GM21381 (cell line): ENCODE measurements around the gene DPP10.

Experiments
- ATAC-seq: cut with Tn5 transposase; IDR thresholded peaks from one replicate; pipeline ENCODE4 v1.9.1; 2021; ENCODE audit warnings: mild to moderate bottlenecking, moderate library complexity; ENCODE audit not compliant: unreplicated experiment

DPP10 gene

GRCh38 chr2:114580691-114581090, 138.2 kb downstream of the DPP10 start:
- ATAC-seq: no peak

GRCh38 chr2:114598329-114598728, 155.9 kb downstream of the DPP10 start:
- ATAC-seq: no peak

GRCh38 chr2:114609203-114609602, 166.8 kb downstream of the DPP10 start:
- no peak for ATAC-seq

DNA sequence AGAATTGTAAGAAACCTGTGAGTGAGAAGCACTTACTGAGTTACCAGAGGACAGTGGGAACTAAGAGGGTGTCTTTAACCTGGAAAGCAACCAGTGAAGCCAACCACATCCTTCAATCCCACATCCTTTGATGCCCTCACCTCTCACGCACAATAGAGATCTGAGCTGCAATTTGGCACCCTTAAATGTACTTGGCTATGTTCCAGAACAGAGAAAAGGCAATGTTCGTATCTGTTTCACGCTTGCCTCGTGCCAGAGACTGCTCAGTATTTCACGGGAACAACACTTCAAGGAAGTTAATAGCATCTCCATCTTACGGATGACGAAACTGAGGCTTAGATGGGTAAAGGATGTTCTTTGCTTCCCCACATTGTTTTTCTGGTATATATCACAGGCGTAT, 167.4 kb downstream of the DPP10 start:
- no peak for ATAC-seq

DNA sequence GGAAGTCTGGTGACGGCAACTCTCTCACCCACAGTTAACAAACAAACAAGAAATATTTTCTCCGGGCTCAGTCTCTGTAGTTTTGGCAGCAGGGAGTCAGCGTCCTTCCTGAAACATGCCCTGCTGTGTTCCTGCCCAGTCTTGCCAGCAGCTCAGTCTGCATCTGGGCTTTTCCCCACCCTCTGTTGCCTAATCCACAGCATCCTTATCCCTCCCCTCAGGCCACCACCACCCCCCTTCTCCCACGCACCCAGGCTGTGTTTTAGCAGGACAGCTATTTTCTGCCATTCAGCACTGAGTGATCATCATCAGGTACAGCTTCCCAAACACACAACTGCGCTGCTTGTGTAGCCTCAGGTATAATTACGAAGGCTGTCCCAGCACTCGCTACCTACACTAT, 168.2 kb downstream of the DPP10 start:
- ATAC-seq: no peak

GRCh38 chr2:114614592-114614991, 172.2 kb downstream of the DPP10 start:
- no peak for ATAC-seq

GRCh38 chr2:114628481-114628880, 186.0 kb downstream of the DPP10 start:
- ATAC-seq: no peak

DNA sequence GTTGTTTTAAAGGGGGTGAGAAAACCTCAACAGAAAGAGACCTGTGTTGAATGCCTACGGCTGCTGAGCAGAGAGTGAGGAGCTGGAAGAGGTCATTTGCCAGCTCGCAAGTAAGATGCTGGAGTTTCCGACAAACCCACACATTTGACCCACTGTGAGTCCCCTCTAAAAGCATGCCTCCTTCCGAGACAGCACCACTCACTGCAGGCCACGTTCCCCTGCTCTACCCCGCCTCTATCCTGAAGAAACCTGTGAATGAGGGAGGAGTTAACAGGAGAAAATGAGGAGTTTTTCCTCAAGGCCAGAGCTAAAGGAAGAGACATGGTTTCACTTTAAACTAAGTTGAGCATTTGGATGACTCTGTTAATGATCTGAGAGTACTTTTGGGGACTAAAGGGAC, 188.7 kb downstream of the DPP10 start:
- no peak for ATAC-seq

DNA sequence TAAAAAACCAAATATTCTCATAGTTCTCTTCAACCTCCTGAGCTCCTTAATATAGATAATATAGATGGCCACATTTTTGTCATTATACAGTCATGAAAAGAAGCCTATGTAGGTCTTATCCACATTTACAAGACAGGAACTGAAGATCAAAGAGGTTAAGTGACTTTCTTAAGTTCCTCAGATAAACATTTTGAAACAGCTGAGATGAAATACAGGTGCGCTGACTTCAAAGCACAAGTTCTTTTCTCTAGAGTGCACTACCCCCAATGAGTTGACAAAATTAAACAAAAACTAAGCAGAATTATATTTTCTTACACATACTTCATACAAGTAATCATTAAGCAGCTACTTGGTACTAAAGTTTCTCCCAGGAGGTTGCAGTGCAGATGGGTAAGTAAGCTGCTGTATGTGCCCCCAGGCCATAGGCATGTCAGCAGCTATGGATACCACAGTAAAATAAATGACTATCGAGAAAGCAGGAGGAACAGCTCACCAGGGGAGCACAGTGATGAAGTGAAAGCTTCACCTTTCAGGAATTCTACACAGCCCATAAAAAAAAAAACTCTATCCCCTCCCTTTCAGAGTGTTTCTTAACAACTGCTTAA, 199.8 kb downstream of the DPP10 start:
- no peak for ATAC-seq

- ATAC-seq: no peak
Measured at GRCh38 chr2:114642988-114643553, 200.6 kb downstream of the DPP10 start.

DNA sequence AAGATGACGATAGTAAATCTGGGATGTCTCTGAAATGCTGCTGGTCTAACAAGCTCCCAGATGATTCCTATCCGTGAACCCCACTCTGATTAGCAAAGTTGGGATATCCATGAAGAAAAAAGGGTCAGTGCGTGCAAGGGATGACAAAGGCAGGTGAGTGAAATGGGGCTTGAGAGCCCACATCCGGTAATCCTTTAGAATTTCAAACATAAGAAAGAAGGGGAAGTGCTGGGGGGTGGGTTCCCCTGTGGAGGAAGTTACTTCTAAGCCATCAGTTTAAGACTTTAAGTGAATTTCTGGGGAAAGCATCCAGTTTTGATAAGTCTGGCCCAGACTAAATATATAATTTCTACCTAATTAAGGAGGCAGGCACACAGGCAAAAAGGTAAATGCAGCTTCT, 209.5 kb downstream of the DPP10 start:
- ATAC-seq: no peak

DNA sequence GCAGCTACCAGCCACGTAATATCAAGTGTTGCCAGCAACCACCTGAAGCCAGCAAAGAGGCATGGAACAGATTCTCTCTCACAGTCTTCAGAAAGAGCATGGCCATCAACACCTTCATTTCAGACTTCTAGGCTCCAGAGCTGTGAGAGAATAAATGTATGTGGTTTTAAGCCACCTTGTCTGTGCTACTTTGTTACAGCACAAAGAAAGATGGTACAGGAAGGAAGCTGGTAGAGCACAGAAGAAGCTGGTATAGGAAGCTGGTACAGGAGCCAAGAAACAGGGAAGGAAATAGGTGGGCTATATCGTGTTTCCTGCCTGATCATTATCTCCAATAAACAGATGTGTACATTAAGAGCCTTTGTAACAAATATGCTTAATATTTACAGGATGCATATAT, 217.4 kb downstream of the DPP10 start:
- ATAC-seq: no peak

DNA sequence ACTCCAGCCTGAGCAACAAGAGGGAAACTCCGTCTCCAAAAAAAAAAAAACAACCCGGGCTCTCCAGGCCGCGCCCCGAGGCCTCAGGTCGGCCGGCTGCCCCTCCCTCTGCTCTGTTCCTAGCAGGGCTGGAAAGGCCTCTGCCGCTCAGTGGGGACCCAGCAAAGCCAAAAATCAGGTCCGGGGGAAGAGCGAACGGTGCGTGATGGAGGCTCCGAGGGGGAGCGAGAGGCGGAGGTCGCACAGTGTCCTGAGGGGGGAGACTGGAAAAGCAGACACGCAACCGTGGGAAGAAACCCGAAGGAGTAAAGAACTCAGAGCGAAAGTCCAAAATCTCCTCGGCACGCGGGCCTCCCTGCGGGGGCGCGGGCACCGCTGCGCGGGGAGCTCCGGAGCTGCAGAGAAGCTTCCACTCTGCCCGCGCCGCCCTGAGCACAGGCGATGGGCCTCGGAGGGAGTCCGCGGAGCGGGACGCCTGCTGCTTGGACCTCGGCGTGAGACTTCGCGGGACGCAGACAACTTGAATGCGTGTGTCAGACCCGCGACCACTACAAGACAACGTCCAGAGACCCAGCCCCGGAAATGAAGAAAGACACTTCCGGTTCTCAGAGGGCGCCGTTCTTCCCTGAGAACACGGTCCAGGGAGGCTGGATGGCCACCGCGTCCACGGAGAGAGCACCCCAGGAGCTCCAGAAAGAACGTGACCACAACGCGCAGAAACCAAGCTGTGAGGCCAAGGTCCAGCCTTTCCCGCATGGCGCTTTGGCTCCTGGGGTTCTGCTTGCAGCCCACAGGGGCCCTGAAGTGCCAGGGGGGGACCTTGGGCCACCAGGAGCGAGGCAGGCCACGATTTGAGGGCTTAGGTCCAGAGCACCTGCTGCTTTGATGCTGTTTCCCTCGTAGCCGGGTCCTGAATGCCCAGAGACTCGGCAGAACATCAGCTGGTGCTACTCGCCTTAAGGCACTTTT, 219.8 kb downstream of the DPP10 start:
- ATAC-seq: no peak

DNA sequence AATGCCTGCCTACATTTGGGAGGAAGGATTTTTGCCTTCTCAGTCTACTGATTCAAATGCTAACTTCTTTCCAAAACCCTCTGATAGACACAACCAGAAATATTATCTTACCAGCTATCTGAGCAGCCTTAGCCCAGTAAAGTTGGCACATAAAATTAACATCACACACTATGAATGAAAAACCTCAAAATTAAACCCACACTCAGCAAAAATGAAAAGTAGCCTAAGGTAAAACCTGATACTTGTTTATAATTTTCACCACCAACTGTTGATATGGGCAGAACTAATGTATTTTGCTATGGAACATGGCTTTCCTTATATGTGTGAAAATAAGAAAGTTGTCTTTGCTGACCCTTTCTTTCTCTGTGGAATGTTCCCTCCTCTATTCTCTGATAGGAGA, 226.0 kb downstream of the DPP10 start:
- ATAC-seq: no peak

- no peak for ATAC-seq
Measured at GRCh38 chr2:114683251-114683650, 240.8 kb downstream of the DPP10 start.

- no peak for ATAC-seq
Measured at GRCh38 chr2:114684403-114684802, 242.0 kb downstream of the DPP10 start.

- no peak for ATAC-seq
Measured at GRCh38 chr2:114685102-114685501, 242.7 kb downstream of the DPP10 start.

- ATAC-seq: no peak
Measured at GRCh38 chr2:114688241-114688640, 245.8 kb downstream of the DPP10 start.

DNA sequence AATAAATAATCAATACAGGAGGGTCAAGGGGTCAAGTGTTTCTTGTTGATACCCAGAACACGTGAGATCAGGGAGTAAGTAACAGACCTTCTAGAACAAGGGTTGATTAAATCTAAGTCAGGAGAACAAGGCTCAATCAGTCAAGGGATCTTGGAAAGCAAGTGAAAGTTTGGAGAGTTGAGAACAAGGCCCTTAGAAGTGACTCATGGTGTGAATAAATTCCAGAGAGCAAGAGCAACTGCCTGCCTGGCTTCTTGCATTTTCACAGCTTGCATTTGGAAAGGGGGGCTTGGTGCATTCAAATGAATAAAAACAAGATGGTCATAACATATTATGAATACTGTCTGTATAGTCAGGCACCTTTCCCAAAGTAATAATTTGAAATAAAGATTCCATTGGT, 256.1 kb downstream of the DPP10 start:
- no peak for ATAC-seq

DNA sequence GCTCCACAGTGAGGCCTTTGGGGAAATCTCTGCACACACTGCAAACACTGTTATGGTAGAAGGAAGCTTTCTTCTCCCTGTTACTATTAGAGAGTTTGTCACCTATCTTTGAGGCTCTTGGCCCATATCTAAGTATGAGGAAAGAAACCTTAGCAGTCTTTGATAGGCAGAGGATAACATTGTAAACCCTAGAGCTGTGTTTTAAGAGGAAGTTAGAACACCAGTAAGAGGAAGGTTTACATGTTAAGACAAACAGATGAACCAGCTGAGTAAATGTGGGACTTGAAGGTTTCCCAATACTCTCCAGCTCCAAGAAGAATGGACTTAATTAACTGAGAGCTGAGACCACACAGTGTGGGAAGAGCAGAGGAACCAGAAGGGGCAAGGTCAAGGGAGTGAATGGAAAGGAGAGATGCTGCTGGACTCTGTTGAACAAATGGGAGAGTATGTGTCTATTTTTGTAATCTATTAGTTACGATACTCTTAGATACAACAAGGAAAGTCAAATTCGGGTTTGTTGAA, 257.0 kb downstream of the DPP10 start:
- no peak for ATAC-seq

DNA sequence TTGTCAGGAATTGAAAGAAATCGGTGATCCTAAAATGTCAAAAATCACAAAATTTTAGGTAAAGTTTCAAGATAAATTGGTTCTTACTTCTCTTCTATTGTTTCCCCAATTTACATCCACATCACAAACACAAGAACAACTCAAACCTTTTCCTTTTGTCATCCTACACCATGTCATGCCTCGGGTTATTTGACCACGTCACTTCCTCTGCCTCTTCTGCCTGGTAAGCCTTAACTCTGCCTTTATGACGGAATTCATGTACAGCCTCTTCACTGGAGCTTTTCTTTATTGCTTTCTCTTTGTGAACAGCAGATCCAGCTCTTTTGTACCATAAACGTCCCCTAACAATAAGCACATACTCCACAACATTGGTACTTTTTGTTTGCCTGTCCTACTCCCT, 258.0 kb downstream of the DPP10 start:
- no peak for ATAC-seq
